GDM1 (cell line): ENCODE data around the gene KITLG.
"Not testable (repeated sequence)": the region's sequence is repeated elsewhere in the genome, so short reads cannot be mapped to it uniquely, and the experiment has no call there.

Experiments
- DNase-seq: peaks from one replicate; lab custom pipeline; 2025; lab: John Stamatoyannopoulos, UW

KITLG gene

GRCh38 chr12:88493636-88494035 is 86.6 kb downstream of the KITLG start:
- no peak for DNase-seq

GRCh38 chr12:88490425-88490824 is 89.8 kb downstream of the KITLG start:
- DNase-seq, result no peak

- DNase-seq, result no peak
These were observed 107.5 kb downstream of the KITLG start for GRCh38 chr12:88472775-88473174.

- no peak for DNase-seq
These were observed 108.0 kb downstream of the KITLG start for GRCh38 chr12:88472248-88472647.

GRCh38 chr12:88471331-88472045 is 108.8 kb downstream of the KITLG start:
- DNase-seq, result no peak

GRCh38 chr12:88469154-88469553 is 111.1 kb downstream of the KITLG start:
- DNase-seq, result no peak

GRCh38 chr12:88468581-88468980 is 111.7 kb downstream of the KITLG start:
- DNase-seq, result no peak

- not testable (repeated sequence) for DNase-seq
These were observed 113.6 kb downstream of the KITLG start for GRCh38 chr12:88466708-88467107.

- DNase-seq, result no peak
These were observed 121.9 kb downstream of the KITLG start for GRCh38 chr12:88458327-88458726.

GRCh38 chr12:88453323-88453722 is 126.9 kb downstream of the KITLG start:
- DNase-seq, result no peak

- DNase-seq, result no peak
These were observed 129.1 kb downstream of the KITLG start for GRCh38 chr12:88451205-88451604.

- DNase-seq, result no peak
These were observed 130.1 kb downstream of the KITLG start for GRCh38 chr12:88450136-88450535.

- no peak for DNase-seq
These were observed 131.8 kb downstream of the KITLG start for GRCh38 chr12:88448337-88448915.

- DNase-seq, result no peak
These were observed 134.4 kb downstream of the KITLG start for GRCh38 chr12:88445705-88446394.

GRCh38 chr12:88444481-88444880 is 135.8 kb downstream of the KITLG start:
- DNase-seq, result no peak
